ENCODE results near the gene PKM.
A peak's percentile ranks its signal among the peaks of the same experiment; 100 is the strongest.
"Not testable (repeated sequence)": the region's sequence is repeated elsewhere in the genome, so short reads cannot be mapped to it uniquely, and the experiment has no call there.

PKM gene

GRCh38 chr15:72231066-72231832 lies at the start of gene PKM:
PKM (minus strand) TSS chr15:72231190; CDS start chr15:72219097, 12,093 bp downstream.
- DNase-seq = peak; percentile 92

GRCh38 chr15:72280751-72281150 lies 49.8 kb upstream of the PKM start:
- DNase-seq = no peak

GRCh38 chr15:72278737-72279136 lies 47.7 kb upstream of the PKM start:
- DNase-seq = no peak

GRCh38 chr15:72276326-72276700 lies 45.3 kb upstream of the PKM start:
- DNase-seq = no peak

GRCh38 chr15:72275635-72276325 lies 44.8 kb upstream of the PKM start:
- not testable (repeated sequence) for DNase-seq

GRCh38 chr15:72272997-72273352 lies 42.0 kb upstream of the PKM start:
- no peak for DNase-seq

GRCh38 chr15:72272213-72272996 lies 41.4 kb upstream of the PKM start, which contains the start of gene PARP6:
PARP6 (minus strand) TSS chr15:72272554; CDS start chr15:72267477, 5,077 bp downstream.
- peak; percentile 88 for DNase-seq

GRCh38 chr15:72271895-72272212 lies 40.9 kb upstream of the PKM start:
- DNase-seq = no peak

- DNase-seq = no peak
Observed at GRCh38 chr15:72271221-72271620, 40.2 kb upstream of the PKM start.

GRCh38 chr15:72269739-72270138 lies 38.7 kb upstream of the PKM start:
- no peak for DNase-seq

GRCh38 chr15:72265031-72265430 lies 34.0 kb upstream of the PKM start:
- no peak for DNase-seq

- DNase-seq = no peak
Observed at GRCh38 chr15:72252663-72253299, 21.8 kb upstream of the PKM start.

GRCh38 chr15:72249142-72249810 lies 18.3 kb upstream of the PKM start:
- no peak for DNase-seq

GRCh38 chr15:72248514-72248913 lies 17.5 kb upstream of the PKM start:
- DNase-seq = no peak

GRCh38 chr15:72242775-72243370 lies 11.9 kb upstream of the PKM start:
- no peak for DNase-seq

GRCh38 chr15:72239652-72240051 lies 8.7 kb upstream of the PKM start:
- no peak for DNase-seq

- no peak for DNase-seq
Observed at GRCh38 chr15:72238586-72238985, 7.6 kb upstream of the PKM start.

- no peak for DNase-seq
Observed at GRCh38 chr15:72237853-72238224, 6.8 kb upstream of the PKM start.

- DNase-seq = peak; percentile 17
Observed at GRCh38 chr15:72237029-72237852, 6.3 kb upstream of the PKM start.

- DNase-seq = no peak
Observed at GRCh38 chr15:72236381-72237003, 5.5 kb upstream of the PKM start.

GRCh38 chr15:72235298-72235697 lies 4.3 kb upstream of the PKM start:
- no peak for DNase-seq

All from SHP77 treated with DMSO at 0.1 percent for 48 hours (cell line).